Nephron progenitor cell (in vitro differentiated cells): ENCODE data around the gene STK32A.

Experiments
- DNase-seq: peaks from one replicate; pipeline ENCODE4 v3.0.0; 2021
- H3K27ac Mint-ChIP-seq: 2 replicates; pipeline ENCODE4 v1.8.0; 2021; ENCODE audit warnings: mild to moderate bottlenecking, moderate library complexity, mixed read lengths
- H3K27me3 Mint-ChIP-seq: 2 replicates; pipeline ENCODE4 v1.8.0; 2021; ENCODE audit warnings: mild to moderate bottlenecking, low read depth, mixed read lengths; ENCODE audit not compliant: poor library complexity
- H3K36me3 Mint-ChIP-seq: 2 replicates; pipeline ENCODE4 v1.8.0; 2021; ENCODE audit warnings: low read depth, mixed read lengths
- H3K4me1 Mint-ChIP-seq: 2 replicates; pipeline ENCODE4 v1.8.0; 2021; ENCODE audit warnings: mixed read lengths
- H3K4me3 Mint-ChIP-seq: 2 replicates; pipeline ENCODE4 v1.8.0; 2021; ENCODE audit warnings: mild to moderate bottlenecking, moderate library complexity, mixed read lengths
- H3K9me3 Mint-ChIP-seq: 2 replicates; pipeline ENCODE4 v1.8.0; 2021; ENCODE audit warnings: mild to moderate bottlenecking, moderate library complexity, mixed read lengths
- TF ChIP-seq, protein P1 (sequence below): fragments of 200-600 bp; sonication (generic); IDR thresholded peaks from 2 replicates; pipeline ENCODE4 v1.5.0; 2021; ENCODE audit warnings: antibody characterized with exemption

Gene STK32A

DNA sequence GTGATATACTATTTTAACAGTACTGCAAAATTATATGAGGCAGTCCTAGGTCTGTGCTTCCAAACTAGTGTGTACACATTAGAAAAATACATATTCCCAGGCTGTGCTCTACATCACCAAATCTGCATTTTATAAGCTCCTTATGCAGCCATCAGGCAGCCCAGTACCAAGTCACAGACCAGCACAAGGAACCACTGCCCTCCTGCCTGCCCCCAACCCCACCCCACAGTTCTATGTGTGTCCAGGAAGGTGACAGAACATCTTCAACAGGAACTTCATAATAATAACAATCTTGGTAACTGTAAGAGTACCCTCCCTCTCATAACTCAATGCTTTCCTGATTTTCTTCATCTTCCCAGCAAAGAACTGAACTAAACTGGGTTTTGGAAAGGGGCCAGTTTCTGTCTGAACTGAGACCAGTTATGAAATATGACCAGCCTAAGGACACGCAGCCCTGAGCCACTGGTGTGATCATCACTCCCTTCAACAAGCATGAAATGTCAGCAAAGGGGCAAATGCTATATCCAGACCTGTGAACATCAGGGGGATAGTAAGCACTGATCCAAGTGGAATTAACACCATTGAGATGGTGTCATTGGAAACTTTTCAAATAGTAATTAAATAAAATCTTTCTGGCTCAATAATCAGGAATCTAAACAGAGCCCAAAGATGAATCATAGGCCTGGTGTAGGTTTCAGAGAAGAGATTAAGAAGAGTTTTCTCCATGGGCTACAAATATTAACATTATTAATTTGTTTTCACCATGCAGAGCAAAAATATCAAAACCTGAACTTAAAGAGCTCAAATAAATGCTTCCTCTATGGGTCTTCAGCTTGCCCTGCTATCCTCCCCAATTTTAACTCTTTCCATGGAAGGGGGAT is 192.9 kb downstream of the STK32A start:
- no peak for DNase-seq
- peaks cover 39% of the 10 kb centered on the region for H3K36me3 Mint-ChIP-seq
- H3K9me3 Mint-ChIP-seq: no peaks in the 10 kb centered on the region
- H3K4me1 Mint-ChIP-seq: peaks cover 41% of the 10 kb centered on the region
- no peak overlapping the region for H3K27ac Mint-ChIP-seq
- TF ChIP-seq, protein P1, sequence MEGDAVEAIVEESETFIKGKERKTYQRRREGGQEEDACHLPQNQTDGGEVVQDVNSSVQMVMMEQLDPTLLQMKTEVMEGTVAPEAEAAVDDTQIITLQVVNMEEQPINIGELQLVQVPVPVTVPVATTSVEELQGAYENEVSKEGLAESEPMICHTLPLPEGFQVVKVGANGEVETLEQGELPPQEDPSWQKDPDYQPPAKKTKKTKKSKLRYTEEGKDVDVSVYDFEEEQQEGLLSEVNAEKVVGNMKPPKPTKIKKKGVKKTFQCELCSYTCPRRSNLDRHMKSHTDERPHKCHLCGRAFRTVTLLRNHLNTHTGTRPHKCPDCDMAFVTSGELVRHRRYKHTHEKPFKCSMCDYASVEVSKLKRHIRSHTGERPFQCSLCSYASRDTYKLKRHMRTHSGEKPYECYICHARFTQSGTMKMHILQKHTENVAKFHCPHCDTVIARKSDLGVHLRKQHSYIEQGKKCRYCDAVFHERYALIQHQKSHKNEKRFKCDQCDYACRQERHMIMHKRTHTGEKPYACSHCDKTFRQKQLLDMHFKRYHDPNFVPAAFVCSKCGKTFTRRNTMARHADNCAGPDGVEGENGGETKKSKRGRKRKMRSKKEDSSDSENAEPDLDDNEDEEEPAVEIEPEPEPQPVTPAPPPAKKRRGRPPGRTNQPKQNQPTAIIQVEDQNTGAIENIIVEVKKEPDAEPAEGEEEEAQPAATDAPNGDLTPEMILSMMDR: no peak
- no peak overlapping the region for H3K4me3 Mint-ChIP-seq
- H3K27me3 Mint-ChIP-seq: no peaks in the 10 kb centered on the region

DNA sequence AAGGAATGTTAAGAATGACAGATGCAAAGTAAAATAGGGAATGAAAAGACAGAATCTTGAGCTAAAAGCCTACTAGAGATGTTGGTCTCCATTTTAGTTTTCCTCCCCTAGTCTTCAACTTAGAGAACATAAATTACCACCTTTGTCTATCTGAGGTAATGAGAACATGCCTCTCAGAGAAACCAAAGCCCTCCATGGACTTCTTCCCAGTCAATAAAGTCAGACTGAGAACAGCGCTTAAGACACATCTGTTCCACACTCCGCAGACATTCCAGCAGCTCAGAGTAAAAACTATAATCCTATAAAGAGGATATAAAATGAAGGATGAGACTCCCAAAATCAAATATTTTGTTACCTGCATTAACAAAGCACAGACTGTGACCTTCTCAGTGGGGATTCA is 195.8 kb downstream of the STK32A start:
- DNase-seq: no peak
- Mint-ChIP-seq H3K27ac (no peak overlapping the region), H3K36me3 (peaks cover 15% of the 10 kb centered on the region), H3K27me3 (no peaks in the 10 kb centered on the region), H3K9me3 (no peaks in the 10 kb centered on the region), H3K4me1 (peaks cover 38% of the 10 kb centered on the region), H3K4me3 (no peak overlapping the region)
- TF ChIP-seq, protein P1: no peak

DNA sequence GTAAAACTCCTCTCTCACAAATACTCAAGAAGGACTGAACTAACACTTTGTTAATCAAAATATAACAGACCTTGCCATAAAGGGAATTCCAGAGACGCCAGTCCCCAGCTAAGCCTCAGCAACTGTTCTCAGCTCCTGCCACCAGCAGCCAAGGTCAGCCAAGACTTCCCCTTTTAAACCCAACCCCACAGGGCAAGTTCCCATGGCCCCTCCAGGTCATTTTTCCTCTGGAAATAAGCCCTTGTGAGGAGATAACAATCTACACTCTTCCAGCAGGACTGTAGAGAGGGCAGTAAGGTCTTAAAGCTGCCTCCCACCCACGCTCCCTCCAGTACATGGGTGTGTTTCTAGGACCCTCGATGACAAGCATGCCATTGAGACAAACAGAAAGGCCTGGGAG is 196.8 kb downstream of the STK32A start:
- no peak overlapping the region for H3K4me3 Mint-ChIP-seq
- TF ChIP-seq, protein P1: no peak
- H3K4me1 Mint-ChIP-seq: peaks cover 33% of the 10 kb centered on the region
- DNase-seq: no peak
- H3K9me3 Mint-ChIP-seq: no peaks in the 10 kb centered on the region
- H3K27ac Mint-ChIP-seq: peak overlapping the region; percentile 95
- H3K36me3 Mint-ChIP-seq: peaks cover 9% of the 10 kb centered on the region
- H3K27me3 Mint-ChIP-seq: no peaks in the 10 kb centered on the region

DNA sequence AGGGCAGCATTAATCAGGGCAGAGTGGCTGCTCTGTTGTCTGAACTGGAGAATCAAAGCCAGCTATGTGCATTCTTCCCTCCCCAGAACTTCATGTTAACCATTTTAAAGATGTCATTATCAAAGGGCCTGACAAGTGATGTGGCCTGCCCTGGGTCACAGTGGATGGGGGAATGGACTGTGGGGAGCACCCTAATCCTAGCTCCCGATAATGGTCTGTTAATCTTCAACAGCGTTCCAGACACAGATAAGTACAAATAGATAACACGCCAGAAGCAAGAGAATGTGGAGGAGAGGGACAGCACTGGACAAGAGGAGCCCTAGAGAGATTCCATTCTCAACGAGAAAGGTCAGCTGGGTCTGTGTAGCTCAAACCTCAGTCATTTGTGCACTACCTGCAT is 197.5 kb downstream of the STK32A start:
- Mint-ChIP-seq H3K27me3 (no peaks in the 10 kb centered on the region), H3K4me3 (no peak overlapping the region), H3K27ac (peak overlapping the region; percentile 95)

DNA sequence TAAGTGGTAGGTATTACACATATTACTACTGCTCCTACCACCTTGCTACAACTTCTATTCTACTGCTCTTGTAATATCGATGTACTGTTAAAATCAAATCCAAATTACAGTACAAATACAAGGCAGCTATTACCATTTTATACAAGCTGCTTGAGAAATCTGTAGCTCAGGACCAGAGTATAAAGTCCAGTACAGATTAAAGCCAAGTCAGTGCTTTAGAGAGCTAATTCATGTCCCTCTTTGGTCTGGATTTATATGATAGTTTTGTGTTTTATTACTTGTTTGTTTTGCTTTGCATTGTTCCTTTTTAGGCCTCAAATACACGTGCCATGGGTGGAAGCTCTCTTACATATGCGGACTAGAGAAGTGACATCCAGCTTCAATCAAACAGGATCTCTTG is 199.2 kb downstream of the STK32A start:
- Mint-ChIP-seq H3K4me1 (peaks cover 35% of the 10 kb centered on the region), H3K27ac (no peak overlapping the region), H3K27me3 (peaks cover 5% of the 10 kb centered on the region), H3K4me3 (no peak overlapping the region), H3K9me3 (no peaks in the 10 kb centered on the region), H3K36me3 (peaks cover 4% of the 10 kb centered on the region)
- DNase-seq: no peak
- TF ChIP-seq, protein P1: no peak

More for the DNA sequence above, 197.5 kb downstream of the STK32A start:
- Mint-ChIP-seq H3K9me3 (no peaks in the 10 kb centered on the region), H3K4me1 (peaks cover 33% of the 10 kb centered on the region), H3K36me3 (peaks cover 4% of the 10 kb centered on the region)
- TF ChIP-seq, protein P1: no peak
- DNase-seq: no peak

DNA sequence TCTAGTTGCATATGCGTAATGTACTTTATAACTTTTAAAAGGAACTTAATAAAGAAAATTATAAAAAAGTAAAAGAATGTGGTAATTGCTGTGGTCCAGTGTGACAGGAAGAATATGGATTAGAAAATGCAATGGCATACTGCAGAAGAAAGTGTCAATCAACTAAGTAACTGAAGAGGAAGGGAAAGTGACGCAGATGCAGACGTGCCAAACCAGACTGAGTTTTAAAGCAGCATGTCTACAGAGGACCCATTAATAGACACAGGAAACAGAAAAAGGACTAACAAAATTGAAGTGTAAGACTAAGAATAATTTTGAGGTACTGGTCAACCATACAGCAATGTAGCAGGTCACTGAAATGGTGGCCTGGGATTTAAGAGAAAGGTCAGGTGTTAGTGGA is 201.8 kb downstream of the STK32A start:
- H3K36me3 Mint-ChIP-seq: peaks cover 10% of the 10 kb centered on the region
- H3K4me3 Mint-ChIP-seq: no peak overlapping the region

More for the DNA sequence above, 201.8 kb downstream of the STK32A start:
- Mint-ChIP-seq H3K4me1 (peaks cover 48% of the 10 kb centered on the region), H3K27ac (no peak overlapping the region), H3K9me3 (no peaks in the 10 kb centered on the region), H3K27me3 (peaks cover 5% of the 10 kb centered on the region)
- TF ChIP-seq, protein P1: no peak
- no peak for DNase-seq
